Uterus (tissue), 4 donors: ENCODE results near the gene FARP2. TPM values are rescaled to one million over a fixed set of nuclear protein-coding genes. Genes with fewer than 3 reads are reported as not detected.

Source experiments
- DNase-seq, 2 donors: peaks; one replicate each; pipeline ENCODE4 v3.0.0-alpha.2; 2019 to 2020
- H3K27ac ChIP-seq, 2 donors: fragments of 200-600 bp; sonication (generic); 1 replicate in 1 of 2; 2 replicates in 1 of 2; pipeline ENCODE4 v1.5.1; 2016 to 2018
- H3K27me3 ChIP-seq, 2 donors: fragments of 200-600 bp; sonication (generic); one replicate each; pipeline ENCODE4 v1.5.1; 2018 to 2019; ENCODE audit warnings: control low read depth in 1 of 2
- H3K36me3 ChIP-seq, 2 donors: fragments of 200-600 bp; sonication (generic); one replicate each; pipeline ENCODE4 v1.5.1; 2019; ENCODE audit warnings: control low read depth in 1 of 2
- H3K4me1 ChIP-seq, 2 donors: fragments of 200-600 bp; sonication (generic); one replicate each; pipeline ENCODE4 v1.5.1; 2018 to 2019; ENCODE audit warnings: control low read depth in 1 of 2
- H3K4me3 ChIP-seq, 2 donors: fragments of 200-600 bp; sonication (generic); 1 replicate in 1 of 2; 2 replicates in 1 of 2; pipeline ENCODE4 v1.5.1; 2018 to 2019; ENCODE audit warnings: mild to moderate bottlenecking in 1 of 2
- H3K9me3 ChIP-seq, 2 donors: fragments of 200-600 bp; sonication (generic); one replicate each; pipeline ENCODE4 v1.5.1; 2019; ENCODE audit warnings: control low read depth in 1 of 2
- POLR2A ChIP-seq, 2 donors: fragments of 450-650 bp; IDR thresholded peaks; one replicate each; pipeline ENCODE4 v1.6.1; 2016; ENCODE audit warnings: antibody characterized with exemption in 2 of 2, mild to moderate bottlenecking in 1 of 2, moderate library complexity in 1 of 2
- intact Hi-C: fragments of 100-400 bp; cut with DNase I; formaldehyde crosslinking; loops from one replicate; pipeline ENCODE4 v1.15.1; 2023; ENCODE audit warnings: low total_unique reads
- total RNA-seq, 4 donors: library from RNA; depleted of rRNA in 3 of 4; stranded (reverse); fragments of >200 nt in 3 of 4; gene quantifications; one replicate each; pipeline versions ENCODE4 v1.1.0 to v1.2.4, GENCODE V29; 2014 to 2023
- TF ChIP-seq, protein P1 (sequence below), 4 experiments: fragments of 200-600 bp in 2 of 4; fragments of 450-650 bp in 2 of 4; sonication (generic) in 2 of 4; IDR thresholded peaks; one replicate each; pipeline ENCODE4 v1.5.1; 2016 to 2019; ENCODE audit warnings: antibody characterized with exemption in 4 of 4, mild to moderate bottlenecking in 2 of 4, moderate library complexity in 1 of 4
- donor health status: DM: yes; HTN: yes; CAD: no.

FARP2 gene
- total RNA-seq, 4 donors from 2014 or later = 20.0 to 92.0 (median 40.6) TPM

- no peaks in the 10 kb centered on the region for H3K9me3 ChIP-seq
- H3K36me3 ChIP-seq = no peaks in the 10 kb centered on the region
- no peak for DNase-seq
- no peaks in the 10 kb centered on the region for H3K4me1 ChIP-seq
- TF ChIP-seq POLR2A (IDR thresholded peaks at IDR 0.05) = no peak
- TF ChIP-seq, protein P1, sequence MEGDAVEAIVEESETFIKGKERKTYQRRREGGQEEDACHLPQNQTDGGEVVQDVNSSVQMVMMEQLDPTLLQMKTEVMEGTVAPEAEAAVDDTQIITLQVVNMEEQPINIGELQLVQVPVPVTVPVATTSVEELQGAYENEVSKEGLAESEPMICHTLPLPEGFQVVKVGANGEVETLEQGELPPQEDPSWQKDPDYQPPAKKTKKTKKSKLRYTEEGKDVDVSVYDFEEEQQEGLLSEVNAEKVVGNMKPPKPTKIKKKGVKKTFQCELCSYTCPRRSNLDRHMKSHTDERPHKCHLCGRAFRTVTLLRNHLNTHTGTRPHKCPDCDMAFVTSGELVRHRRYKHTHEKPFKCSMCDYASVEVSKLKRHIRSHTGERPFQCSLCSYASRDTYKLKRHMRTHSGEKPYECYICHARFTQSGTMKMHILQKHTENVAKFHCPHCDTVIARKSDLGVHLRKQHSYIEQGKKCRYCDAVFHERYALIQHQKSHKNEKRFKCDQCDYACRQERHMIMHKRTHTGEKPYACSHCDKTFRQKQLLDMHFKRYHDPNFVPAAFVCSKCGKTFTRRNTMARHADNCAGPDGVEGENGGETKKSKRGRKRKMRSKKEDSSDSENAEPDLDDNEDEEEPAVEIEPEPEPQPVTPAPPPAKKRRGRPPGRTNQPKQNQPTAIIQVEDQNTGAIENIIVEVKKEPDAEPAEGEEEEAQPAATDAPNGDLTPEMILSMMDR (IDR thresholded peaks at IDR 0.05) = no peak
- intact Hi-C loops = no loop called here
- no peak overlapping the region for H3K27ac ChIP-seq
- no peak overlapping the region for H3K4me3 ChIP-seq
- no peaks in the 10 kb centered on the region for H3K27me3 ChIP-seq
These were observed 113.7 kb downstream of the FARP2 start for GRCh38 chr2:241469746-241470145.

- H3K4me1 ChIP-seq = no peaks in the 10 kb centered on the region
- intact Hi-C loops = no loop called here
- DNase-seq = no peak
- no peak for TF ChIP-seq POLR2A (IDR thresholded peaks at IDR 0.05)
- TF ChIP-seq, protein P1 (IDR thresholded peaks at IDR 0.05) = no peak
- H3K9me3 ChIP-seq = no peaks in the 10 kb centered on the region
- H3K4me3 ChIP-seq = no peak overlapping the region
- no peaks in the 10 kb centered on the region for H3K36me3 ChIP-seq
- no peak overlapping the region for H3K27ac ChIP-seq
- H3K27me3 ChIP-seq = no peaks in the 10 kb centered on the region
These were observed 117.3 kb downstream of the FARP2 start for GRCh38 chr2:241473399-241473798.

GRCh38 chr2:241475267-241475666 lies 119.2 kb downstream of the FARP2 start:
- TF ChIP-seq, protein P1 (IDR thresholded peaks at IDR 0.05) = no peak
- TF ChIP-seq POLR2A (IDR thresholded peaks at IDR 0.05) = no peak
- intact Hi-C loops = no loop called here
- Histone ChIP-seq H3K27ac (no peak overlapping the region), H3K27me3 (no peaks in the 10 kb centered on the region), H3K36me3 (no peaks in the 10 kb centered on the region), H3K9me3 (no peaks in the 10 kb centered on the region), H3K4me1 (no peaks in the 10 kb centered on the region), H3K4me3 (no peak overlapping the region)
- DNase-seq = no peak

DNA sequence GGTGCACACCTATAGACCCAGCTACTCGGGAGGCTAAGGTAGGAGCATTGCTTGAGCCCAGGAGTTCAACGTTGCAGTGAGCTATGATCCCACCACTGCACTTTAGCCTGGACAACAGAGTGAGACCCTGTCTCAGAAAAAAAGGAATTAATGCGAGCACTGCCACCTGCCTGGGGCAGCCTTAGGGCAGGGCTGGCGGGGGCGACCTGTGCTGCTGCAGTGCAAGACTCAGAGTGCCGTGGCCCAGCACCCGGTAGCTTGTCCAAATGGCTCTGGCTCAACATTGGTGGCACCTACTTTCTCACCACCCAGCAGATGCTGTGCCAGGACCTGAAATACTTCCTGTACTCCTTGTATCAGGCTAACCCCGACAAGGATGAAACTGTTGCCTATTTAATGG lies 122.1 kb downstream of the FARP2 start:
- Histone ChIP-seq H3K36me3 (no peaks in the 10 kb centered on the region), H3K4me1 (no peaks in the 10 kb centered on the region), H3K27ac (no peak overlapping the region), H3K4me3 (no peak overlapping the region), H3K27me3 (no peaks in the 10 kb centered on the region), H3K9me3 (no peaks in the 10 kb centered on the region)
- intact Hi-C loops = no loop called here
- no peak for DNase-seq
- TF ChIP-seq POLR2A (IDR thresholded peaks at IDR 0.05) = no peak
- TF ChIP-seq, protein P1 (IDR thresholded peaks at IDR 0.05) = no peak

GRCh38 chr2:241479026-241479898 lies 123.2 kb downstream of the FARP2 start:
- TF ChIP-seq POLR2A (IDR thresholded peaks at IDR 0.05) = no peak
- TF ChIP-seq, protein P1 (IDR thresholded peaks at IDR 0.05) = no peak
- no peaks in the 10 kb centered on the region for H3K27me3 ChIP-seq
- H3K4me1 ChIP-seq = no peaks in the 10 kb centered on the region
- H3K4me3 ChIP-seq = no peak overlapping the region
- no peaks in the 10 kb centered on the region for H3K9me3 ChIP-seq
- DNase-seq = no peak
- intact Hi-C loops = no loop called here
- H3K36me3 ChIP-seq = no peaks in the 10 kb centered on the region
- H3K27ac ChIP-seq = no peak overlapping the region
